Left cardiac atrium (tissue), 4 donors: ENCODE measurements around the gene PDPN. TPM values are rescaled to one million over a fixed set of nuclear protein-coding genes. Genes with fewer than 3 reads are reported as not detected.

Source experiments
- ATAC-seq, 2 donors: fragments of 200-7000 bp; cut with Tn5 transposase; one replicate each; pipeline ENCODE4 v1.9.1; 2020; ENCODE audit warnings: mild to moderate bottlenecking in 2 of 2, moderate library complexity in 2 of 2
- DNase-seq: peaks from one replicate; pipeline ENCODE4 v3.0.0-alpha.2; 2020
- intact Hi-C, 2 donors: fragments of 100-400 bp; cut with DNase I; formaldehyde crosslinking; loops; one replicate each; pipeline versions ENCODE4 v1.14.1 to v1.15.1; 2022 to 2023
- total RNA-seq, 2 donors: library from RNA; stranded (reverse); fragmentation: NEBNext Ultra II Directional; extraction: Animal tissue kit (Norgen Biotek cat#: 25700); gene quantifications; one replicate each; pipeline ENCODE4 v1.2.1, GENCODE V29; 2021
- donor health status: DM: no; HTN: yes; CAD: no.
- donor health status: DM: no; HTN: yes; CAD: no; lungs with severe emphysema.
- donor health status: DM: yes; HTN: yes; CAD: no.
- donor health status: Dilated cardiomyopathy.

The PDPN gene
- total RNA-seq, 2 donors from 2014 or later, result 14.3 to 25.8 TPM

DNA sequence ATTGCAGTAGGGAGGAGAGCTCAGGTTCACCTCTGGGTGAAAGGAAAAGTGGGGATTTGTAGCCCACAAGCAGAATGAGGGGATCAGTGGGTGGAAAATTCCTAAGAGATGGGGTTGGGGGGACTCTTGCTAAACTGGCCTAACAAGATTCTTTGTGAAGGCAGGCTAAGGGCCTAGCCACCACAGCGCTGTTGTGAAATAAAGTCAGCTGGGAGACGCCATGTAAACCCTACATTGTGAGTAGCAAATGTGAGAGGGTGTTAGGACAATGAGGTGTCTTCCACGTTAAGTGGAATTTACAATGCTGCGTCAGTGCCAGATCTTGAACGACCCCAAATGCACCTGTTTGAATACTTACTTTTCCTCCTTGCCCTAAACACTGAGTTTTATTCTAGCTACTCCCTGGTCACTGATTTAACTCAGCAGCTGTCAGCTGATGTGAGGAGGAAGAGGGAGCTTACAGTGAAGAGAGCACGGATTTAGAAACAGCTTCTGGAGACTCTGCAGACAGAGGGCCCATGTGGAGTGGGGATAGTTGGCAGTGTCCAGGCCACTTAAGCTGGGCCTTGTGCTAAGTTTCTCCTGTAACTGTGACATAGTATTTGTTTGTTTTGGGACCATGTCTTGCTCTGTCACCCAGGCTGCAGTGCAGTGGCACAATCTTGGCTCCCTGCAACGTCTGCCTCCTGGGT, 17.3 kb downstream of the PDPN start:
- peak; percentile 38 for DNase-seq
- peak; percentile 77 to 83 for ATAC-seq
- intact Hi-C loops, result no loop called here

DNA sequence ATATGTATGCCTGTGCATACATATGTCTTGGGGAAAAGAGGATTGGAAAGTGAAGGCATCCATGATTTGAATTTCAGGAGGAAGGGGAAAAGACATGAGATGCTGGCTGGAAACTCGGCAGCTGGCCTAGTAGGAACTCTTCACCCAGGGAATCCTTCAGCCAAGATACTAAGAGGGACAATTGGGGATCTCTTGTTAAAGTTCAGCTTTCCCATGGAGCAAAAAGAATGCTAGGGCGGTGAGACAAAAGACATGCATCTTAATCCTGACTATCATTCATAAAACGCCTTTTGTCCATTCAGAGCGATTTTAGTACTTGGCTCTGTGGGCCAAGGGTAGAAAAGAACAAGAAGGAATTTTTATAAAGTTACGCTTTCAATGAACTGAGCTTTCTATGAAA, 20.5 kb downstream of the PDPN start:
- DNase-seq (no peak), ATAC-seq (no peak)
- intact Hi-C loops, result no loop called here

DNA sequence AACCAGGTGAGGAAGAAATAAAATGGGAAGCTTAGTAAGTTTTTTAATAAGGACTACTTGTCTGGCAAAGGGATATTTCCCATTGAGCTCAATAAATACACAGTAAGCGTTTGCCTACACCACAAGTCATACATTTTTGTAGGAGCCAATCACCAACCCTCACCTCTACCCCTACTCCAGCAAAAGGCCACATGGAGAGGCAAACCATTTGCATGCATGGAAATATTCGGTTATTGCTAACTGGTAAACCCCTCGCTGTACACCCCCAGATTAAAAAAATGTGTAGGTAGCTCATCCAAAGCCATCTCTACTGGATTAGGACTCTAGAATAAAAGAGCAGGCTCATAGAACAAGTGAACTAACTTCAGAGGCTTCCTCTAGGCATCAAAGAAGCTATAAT, 21.1 kb downstream of the PDPN start:
- ATAC-seq (no peak), DNase-seq (no peak)
- intact Hi-C loops, result no loop called here

DNA sequence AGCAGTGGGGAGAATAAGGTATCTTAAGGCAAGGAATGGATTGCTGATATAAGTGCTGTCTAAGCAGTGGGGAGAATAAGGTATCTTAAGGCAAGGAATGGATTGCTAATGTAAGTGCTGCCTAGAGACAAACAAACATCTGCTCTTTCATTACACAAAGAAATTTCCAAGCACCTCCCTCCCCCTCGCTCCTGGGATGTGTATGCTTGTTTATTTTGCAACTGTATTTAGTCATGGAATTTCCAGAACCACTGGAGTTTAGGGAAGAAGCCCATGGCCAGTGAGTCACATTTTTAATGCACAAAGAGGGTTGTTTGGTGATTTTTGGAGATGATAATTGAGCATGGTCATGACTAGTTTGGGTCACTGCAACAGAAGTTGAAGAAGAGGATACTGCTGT, 21.5 kb downstream of the PDPN start:
- intact Hi-C loops, result no loop called here
- DNase-seq (no peak), ATAC-seq (peak in 1 of 2 donors; percentile 69)

DNA sequence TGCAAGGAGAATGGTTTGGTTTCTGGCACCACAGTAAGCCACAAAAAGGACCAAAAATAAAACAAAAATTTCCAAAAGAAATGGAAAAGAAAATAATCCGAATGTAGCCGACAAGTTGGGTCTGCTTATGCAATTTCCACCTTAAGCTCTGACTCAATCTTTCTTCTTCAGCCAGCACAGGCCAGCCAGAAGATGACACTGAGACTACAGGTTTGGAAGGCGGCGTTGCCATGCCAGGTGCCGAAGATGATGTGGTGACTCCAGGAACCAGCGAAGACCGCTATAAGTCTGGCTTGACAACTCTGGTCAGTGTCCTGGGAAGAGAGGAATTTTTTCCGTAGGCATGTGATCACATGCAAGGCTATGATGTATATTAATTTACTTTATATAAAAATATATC, 23.4 kb downstream of the PDPN start:
- ATAC-seq (no peak), DNase-seq (no peak)
- intact Hi-C loops, result no loop called here

DNA sequence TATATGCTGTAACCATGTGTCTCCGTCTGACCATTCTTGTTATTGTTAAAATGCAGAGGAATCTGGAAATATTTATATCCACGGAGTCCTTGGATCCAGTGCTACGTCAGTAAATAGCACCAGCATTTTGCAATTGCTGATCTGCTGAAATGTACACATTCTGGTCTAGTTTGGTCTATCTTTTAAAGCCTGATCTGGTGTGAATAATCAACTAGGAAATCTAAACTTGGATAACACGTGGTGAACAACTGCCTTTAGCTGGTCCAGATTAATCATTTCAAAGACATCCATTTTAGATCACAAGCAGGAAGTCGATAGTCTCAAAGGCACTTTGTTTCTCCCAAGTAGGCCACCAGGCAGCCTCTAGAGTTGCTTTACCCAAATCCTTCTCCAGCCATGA, 32.6 kb downstream of the PDPN start:
- intact Hi-C loops, result no loop called here
- DNase-seq (no peak), ATAC-seq (no peak)

DNA sequence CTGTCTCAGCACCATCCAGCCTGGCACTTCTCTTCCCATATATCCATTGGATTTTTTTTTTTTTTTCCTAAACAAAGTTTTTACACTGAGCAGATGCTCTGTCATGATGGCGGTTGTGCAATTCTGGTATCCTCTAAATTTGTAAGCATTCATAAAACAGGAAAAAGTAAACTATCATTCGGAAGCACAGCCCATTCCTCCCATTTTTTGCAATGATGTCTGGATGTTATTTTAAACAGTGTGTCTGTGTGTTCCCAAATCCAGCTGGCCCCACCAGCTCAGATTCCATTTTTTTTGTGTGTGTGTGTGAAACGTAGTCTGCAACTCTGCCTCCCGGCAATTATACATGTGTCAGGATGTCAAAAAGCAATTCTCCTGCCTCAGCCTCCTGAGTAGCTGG, 33.5 kb downstream of the PDPN start:
- DNase-seq (no peak), ATAC-seq (no peak)
- intact Hi-C loops, result no loop called here

DNA sequence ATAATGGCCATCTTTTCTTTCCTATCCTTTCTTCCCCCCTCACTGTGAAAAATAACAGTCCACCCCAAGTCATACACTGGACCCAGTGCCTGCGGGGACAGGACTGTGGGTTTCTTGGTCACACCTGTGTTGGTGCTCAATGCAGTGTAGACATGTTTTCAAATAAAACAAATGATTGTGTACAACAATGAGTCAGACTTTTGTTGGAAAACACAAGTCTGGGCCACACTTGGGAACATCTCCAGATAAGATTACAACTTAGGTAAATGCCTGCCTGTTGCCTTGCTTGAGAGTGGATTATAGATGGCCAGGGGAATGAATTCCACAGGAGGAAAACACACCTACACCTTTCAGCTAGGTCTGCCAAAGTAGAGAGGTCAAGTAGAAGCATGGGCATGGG, 34.1 kb downstream of the PDPN start:
- DNase-seq (no peak), ATAC-seq (no peak)
- intact Hi-C loops, result no loop called here

DNA sequence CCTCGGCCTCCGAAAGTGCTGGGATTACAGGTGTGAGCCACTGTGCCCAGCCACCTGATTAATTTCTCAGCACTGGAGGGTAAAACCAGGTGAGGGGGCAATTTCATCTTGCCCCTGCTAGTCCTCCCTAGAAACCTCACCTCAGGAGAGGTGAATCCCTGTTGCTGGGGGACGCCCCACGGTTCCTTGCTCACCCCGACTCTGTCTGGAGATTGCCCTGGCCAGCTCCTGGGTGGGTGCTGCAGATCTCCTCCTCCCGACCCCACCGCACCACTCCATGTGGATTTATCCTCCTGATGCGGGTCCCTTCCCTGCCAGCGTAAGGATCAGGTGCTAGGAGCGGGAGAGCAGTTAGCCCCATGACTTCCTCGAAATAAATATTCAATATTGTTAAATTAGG, 34.9 kb downstream of the PDPN start:
- intact Hi-C loops, result no loop called here
- DNase-seq (no peak), ATAC-seq (no peak)

DNA sequence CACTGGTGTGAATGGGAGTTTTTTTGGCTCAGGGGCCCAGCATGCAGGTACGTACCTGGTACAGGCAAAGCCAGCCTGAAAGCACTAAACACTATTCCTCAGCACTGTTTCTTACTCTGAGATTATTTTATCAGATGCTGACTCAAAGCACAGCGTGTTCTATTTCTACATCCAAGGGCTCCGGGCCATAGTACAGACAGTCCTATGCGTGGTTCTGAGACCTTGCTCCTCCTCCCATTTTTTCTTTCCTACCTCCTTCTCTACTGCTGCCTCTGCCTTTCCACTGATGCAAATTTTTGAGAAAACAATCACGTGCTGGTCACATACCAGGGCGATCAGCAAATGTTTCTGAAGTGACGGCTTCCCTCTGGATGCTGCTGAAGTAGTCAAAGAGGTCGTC, 36.3 kb downstream of the PDPN start:
- intact Hi-C loops, result no loop called here
- peak; percentile 67 to 94 for ATAC-seq
- DNase-seq, result no peak

DNA sequence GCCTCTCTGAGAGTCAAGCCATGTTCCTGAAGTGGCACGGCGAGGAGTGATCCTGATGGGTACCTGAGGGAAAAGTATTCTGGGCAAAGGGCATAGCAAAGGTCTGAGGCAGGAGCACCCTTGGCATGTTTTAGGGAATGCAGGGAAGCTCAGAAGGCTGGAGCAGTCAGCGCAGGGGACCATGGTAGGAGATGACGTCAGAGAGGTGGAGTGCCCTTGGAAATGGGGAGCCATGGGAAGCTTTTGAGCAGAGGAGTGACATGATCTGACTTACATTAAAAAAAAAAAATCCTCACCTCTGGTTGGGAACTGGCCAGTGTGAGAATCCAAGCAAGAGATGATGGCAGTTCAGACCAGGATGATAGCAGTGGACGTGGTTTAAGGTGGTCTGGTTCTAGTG, 37.2 kb downstream of the PDPN start:
- ATAC-seq (no peak), DNase-seq (no peak)
- intact Hi-C loops, result no loop called here

DNA sequence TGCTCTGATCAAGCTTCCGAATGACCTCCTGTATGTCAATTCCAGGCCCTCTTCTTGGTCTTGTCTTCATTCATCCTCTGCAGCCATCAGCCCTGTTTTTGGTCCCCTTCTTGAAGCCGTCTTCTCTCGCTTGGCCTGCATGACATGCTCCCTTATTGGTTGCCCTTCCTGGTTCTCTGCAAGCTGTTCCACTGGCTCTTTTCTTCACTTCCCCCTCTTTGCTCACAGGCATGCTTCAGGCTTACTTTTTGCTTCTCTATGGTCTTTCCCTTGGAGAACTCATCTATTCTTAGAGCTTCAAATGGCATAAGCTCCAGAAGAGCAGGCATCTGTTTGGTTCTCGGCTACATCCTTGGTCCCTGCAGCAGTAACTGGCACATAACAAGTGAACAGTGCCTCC, 38.8 kb downstream of the PDPN start:
- intact Hi-C loops, result no loop called here
- DNase-seq, result no peak
- no peak for ATAC-seq

DNA sequence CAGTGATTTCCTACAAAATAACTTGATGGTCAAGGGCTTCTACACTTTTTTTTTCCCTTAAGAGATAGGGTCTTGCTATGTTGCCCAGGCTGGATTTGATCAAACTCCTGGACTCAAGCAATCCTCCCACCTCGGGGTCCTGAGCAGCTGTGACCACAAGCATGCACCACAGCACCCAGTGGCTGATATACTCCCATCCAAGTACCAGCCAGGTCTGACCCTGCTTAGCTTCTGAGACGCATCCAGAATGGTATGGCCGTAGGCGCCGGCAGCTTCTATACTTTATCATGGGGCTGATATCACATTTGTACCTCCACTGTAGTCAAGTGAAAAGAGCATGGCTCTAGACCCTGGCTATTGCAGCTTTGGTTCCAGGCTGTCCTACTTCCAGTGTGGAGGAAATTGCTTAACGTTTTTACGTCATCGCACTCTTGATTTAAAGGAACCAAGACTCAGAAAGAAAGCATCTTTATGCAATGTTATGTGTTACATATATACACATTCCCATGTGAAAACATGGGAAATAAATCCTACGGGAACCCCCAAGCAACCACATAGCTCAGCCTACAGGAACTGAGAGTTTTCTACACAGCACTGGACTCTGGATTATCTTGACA, 39.5 kb downstream of the PDPN start:
- ATAC-seq, result no peak
- intact Hi-C loops, result no loop called here

DNA sequence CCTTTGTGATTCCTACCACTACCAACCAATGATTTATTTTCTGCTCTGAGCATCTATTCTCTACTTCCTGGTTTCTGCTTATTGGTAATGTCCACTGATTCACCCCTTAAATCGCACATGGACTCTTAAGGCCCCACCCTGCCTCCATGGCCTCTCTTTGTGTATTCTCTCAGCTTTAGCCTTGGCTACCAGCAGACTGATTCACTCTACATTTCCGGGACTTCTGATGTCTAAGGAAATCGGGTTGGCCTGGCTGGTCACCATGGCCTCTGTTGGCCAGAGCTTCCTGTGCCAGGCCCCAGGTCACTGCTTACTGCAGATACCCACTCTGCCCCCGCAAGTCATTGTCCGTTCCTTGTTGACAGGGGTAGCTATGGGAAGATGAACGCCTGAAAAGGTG, 40.9 kb downstream of the PDPN start:
- ATAC-seq (no peak), DNase-seq (no peak)
- intact Hi-C loops, result no loop called here

More for the DNA sequence above, 39.5 kb downstream of the PDPN start:
- no peak for DNase-seq

DNA sequence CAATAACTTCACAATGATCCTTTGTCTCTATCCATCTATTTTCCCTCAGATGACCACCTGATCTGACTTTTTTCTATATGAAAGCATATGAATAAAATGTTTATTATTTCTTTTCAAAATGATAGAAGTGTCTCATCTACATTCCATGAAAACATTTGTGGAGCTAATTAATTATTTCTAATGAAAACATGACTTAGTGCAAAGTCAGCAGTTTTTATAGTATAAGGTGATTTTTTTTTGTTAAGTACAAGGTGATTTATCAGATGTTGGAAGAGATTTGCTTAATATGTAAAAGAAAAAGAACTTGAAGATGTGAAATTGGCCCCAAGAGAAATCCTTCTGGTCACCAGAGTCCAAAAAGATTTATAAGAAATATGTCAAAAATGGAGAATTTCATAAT, 43.5 kb downstream of the PDPN start:
- ATAC-seq, result no peak
- intact Hi-C loops, result no loop called here

DNA sequence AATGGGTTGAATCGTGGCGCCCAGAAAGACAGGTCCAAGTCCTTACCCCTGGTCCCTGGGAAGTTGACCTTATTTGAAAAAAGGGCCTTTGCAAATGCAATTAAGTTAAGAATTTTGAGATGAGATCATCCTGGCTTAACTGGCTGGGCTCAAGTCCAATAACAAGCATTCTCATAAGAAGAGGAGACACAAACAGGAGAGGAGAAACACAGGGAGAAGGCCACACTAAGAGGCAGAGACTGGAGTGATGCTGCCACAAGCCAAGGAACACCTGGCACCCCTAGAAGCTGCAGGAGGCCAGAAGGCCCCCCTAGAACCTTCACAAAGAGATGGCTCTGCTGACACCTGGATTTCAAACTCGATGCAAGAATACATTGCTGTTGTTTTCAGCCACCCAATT, 44.6 kb downstream of the PDPN start:
- ATAC-seq, result no peak
- no peak for DNase-seq
- intact Hi-C loops, result no loop called here

More for the DNA sequence above, 43.5 kb downstream of the PDPN start:
- DNase-seq, result no peak

DNA sequence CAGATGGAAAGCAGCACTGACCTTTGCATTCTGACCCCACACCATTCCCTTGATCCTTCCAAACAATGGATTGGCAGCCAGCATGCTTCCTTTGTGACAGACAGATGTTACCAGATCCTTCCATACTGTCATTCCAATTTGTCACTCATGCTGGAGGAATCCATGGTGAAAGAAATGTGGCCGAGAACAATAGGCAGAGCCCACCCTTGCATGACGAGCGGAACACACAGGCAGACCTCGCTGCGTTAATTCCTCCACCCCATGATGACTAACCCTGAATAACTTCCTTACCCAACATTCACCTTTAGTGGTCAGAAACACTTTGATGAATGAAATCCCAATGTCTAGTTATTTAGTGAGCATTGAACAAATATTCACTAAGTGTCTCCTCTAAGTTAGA, 45.1 kb downstream of the PDPN start:
- intact Hi-C loops, result no loop called here
- ATAC-seq (no peak), DNase-seq (no peak)

DNA sequence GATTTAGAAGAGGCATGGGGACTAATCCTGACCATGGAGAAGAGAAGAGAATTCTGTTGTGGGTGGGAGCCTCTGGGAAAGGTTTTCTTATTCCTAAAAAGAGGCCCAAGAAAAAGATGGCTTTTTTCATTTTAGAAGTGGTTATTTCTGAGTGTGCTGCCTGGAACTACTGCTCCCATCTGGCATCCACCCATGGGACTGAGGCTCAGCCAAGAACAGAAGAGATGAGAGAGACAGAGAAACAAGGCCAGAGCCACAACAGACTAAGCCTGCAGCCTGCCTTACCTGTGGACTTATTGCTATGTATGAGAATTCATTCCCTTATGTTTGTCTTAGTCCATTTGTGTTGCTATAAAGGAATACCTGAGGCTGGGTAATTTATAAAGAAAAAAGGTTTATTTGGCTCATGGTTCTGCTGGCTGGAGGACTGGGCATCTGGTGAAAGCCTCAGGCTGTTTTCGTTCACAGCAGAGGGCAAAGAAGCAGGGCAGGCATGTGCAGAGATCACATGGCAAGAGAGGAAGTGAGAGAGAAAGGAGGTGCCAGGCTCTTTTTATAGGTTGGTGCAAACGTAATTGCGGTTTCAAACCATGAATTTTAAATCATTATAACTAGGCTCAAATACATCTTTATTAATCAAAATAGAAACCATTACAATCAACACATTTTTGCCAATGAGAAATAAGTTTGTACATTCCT, 58.8 kb downstream of the PDPN start:
- ATAC-seq, result no peak
- intact Hi-C loops, result no loop called here

DNA sequence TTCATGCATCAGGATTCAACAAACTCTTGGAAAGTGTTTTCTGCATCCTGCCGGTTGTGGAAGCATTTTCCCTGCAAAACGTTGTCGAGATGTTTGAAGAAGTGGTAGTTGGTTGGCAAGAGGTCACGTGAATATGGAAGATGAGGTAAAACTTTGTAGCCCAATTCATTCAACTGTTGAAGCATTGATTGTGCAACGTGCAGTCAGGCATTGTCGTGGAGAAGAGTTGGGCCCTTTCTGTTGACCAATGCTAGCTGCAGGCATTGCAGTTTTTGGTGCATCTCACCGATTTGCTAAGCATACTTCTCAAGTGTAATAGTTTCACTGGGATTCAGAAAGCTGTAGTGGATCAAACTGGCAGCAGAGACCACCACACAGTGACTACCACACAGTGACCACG, 59.4 kb downstream of the PDPN start:
- DNase-seq (no peak), ATAC-seq (no peak)
- intact Hi-C loops, result no loop called here

More for the DNA sequence above, 58.8 kb downstream of the PDPN start:
- DNase-seq, result no peak

DNA sequence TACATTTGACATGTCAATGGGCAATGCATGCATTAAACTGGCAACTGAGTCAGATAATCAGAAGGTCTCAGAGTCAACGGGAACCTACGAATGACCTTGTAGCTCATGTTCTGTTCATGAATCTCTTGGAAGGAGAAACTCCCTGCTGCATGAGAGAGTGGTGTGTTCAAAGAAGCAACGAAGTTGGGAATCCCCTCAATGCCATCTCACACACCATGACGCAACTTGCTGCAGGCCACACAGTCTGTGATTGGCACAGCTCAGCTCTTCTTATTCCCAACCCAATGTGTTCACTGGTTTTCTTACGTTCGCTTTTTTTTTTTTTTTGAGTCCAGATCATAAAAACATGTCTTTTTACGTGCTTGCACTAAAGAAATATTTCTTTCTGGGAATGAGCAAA, 62.9 kb downstream of the PDPN start:
- ATAC-seq (no peak), DNase-seq (no peak)
- intact Hi-C loops, result no loop called here

DNA sequence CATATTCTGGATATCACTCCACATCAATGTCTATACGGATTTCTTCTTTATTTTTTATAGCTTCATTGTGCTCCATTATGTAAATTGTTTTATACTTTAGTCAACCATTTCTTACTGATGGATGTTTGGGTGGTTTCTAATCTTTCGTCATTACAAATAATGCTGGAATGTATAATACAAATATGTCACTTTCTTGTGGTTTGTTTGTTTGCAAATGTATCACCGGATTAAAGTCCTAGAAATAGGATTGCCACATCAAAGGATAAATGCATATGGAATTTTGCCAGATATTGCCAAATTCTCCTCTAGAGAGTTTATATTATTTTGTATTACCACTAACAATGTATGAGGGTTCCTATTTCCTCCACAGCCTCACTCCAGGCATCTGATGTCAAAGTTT, 67.6 kb downstream of the PDPN start:
- DNase-seq (no peak), ATAC-seq (no peak)
- intact Hi-C loops, result no loop called here
